HG03064 (cell line): ENCODE measurements around the gene KLHL3.
"Not testable (repeated sequence)": the region's sequence is repeated elsewhere in the genome, so short reads cannot be mapped to it uniquely, and the experiment has no call there.

Experiments
- ATAC-seq: cut with Tn5 transposase; IDR thresholded peaks from one replicate; pipeline ENCODE4 v1.9.1; 2021; ENCODE audit warnings: low read depth; ENCODE audit not compliant: unreplicated experiment

The KLHL3 gene, protein sequence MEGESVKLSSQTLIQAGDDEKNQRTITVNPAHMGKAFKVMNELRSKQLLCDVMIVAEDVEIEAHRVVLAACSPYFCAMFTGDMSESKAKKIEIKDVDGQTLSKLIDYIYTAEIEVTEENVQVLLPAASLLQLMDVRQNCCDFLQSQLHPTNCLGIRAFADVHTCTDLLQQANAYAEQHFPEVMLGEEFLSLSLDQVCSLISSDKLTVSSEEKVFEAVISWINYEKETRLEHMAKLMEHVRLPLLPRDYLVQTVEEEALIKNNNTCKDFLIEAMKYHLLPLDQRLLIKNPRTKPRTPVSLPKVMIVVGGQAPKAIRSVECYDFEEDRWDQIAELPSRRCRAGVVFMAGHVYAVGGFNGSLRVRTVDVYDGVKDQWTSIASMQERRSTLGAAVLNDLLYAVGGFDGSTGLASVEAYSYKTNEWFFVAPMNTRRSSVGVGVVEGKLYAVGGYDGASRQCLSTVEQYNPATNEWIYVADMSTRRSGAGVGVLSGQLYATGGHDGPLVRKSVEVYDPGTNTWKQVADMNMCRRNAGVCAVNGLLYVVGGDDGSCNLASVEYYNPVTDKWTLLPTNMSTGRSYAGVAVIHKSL

GRCh38 chr5:137735555-137736284, at the start of gene KLHL3:
Gene KLHL3, minus strand, starts transcription at chr5:137736089. Its CDS starts 443 bp downstream, at chr5:137735646.
- ATAC-seq = peak; percentile 54

DNA sequence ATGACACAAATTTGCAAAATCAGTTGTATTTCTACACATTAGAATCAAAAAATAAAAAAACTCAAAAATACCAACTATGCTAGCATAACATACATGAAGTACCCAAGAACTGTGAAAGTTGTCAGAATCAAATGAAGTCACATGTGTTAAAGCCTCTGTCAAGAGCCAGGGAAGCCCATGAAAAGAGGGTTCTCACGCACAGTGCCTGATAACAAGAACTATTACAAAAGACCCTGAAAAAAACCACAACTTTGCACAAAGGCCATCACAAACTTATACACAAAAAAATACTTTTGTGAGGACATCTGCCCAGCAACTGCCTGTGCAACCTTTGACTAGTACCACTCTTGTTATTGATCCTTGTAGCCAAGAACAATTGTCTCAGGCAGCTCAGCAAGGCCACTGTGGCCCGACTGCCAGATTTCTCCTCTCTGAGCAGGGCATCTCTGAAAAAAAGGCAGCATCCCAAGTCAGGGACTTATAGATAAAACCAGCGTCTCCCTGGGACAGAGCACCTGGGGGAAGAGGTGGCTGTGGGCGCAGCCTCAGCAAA, 47.2 kb upstream of the KLHL3 start:
- no peak for ATAC-seq

DNA sequence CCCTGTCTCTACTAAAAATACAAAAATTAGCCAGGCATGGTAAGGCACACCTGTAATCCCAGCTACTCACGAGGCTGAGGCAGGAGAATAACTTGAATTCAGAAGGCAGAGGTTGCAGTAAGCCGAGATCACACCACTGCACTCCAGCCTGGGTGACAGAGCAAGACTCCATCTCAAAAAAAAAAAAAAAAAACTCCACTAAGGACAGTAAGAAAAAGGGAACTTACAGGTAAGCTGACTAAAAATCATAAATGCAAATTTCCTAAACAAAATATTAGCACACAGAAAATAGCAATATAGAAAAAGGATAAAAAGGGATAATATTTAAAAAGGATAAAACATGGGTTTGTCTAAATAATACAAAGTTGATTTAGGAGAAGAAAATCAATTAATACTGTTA, 46.2 kb upstream of the KLHL3 start:
- ATAC-seq = no peak

- ATAC-seq = no peak
Observed at GRCh38 chr5:137778772-137779564, 43.1 kb upstream of the KLHL3 start.

DNA sequence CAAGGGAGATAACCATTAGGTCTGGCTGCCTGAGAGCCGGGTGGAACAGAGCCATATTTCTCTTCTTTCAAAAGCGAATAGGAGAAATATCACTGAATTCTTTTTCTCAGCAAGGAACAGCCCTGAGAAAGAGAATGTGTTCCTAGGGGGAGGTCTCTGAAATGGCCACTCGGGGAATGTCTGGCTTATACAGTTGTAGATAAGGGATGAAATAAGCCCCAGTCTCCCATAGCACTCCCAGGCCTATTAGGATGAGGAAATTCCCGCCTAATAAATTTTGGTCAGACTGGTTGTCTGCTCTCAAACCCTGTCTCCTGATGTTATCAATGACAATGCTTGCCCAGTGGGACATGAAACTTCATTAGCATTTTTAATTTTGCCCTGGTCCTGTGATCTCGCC, 32.0 kb upstream of the KLHL3 start:
- ATAC-seq = not testable (repeated sequence)

DNA sequence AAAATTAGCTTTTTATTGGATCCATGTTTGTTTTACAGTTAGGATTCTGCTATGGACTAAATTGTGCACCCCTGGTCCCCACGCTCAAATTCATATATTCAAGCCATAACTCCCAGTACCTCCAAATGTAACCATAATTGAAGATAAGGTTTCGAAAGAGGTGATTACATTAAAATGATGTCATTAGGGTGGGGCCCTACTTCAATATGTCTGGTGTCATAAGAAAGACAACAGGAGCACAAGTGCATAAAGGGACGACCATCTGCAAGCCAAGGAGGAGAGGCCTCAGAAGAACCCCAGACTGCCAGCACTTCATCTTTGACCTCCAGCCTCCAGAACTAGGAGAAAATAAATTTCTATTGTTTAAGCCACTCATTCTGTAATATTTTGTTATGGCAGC, 25.7 kb upstream of the KLHL3 start:
- no peak for ATAC-seq

GRCh38 chr5:137760719-137761516, 25.0 kb upstream of the KLHL3 start:
- ATAC-seq = no peak

- ATAC-seq = no peak
Observed at GRCh38 chr5:137760294-137760693, 24.4 kb upstream of the KLHL3 start.

- ATAC-seq = no peak
Observed at GRCh38 chr5:137758715-137759306, 22.9 kb upstream of the KLHL3 start.

DNA sequence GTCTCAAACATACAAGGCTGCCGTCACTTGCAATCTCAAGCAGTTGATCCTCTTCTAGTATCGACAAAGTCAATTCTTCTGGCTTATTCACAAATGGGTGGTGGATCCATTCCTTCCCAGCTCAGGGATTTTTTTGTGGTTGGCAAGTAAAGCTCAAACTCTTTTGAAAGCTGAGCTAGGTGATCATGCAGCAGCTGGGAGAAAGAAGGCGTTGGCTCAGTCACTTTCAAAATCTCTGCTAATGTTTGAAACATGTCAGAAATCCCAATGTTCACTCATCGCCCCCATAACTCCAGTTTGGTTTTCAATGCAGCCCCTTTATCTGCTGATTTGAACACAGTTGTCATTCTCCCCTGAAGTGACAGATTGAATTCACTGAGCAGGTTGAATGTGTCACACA, 22.2 kb upstream of the KLHL3 start:
- ATAC-seq = no peak

- ATAC-seq = no peak
Observed at GRCh38 chr5:137757634-137758033, 21.7 kb upstream of the KLHL3 start.

GRCh38 chr5:137754961-137755762, 19.3 kb upstream of the KLHL3 start:
- ATAC-seq = peak; percentile 19

DNA sequence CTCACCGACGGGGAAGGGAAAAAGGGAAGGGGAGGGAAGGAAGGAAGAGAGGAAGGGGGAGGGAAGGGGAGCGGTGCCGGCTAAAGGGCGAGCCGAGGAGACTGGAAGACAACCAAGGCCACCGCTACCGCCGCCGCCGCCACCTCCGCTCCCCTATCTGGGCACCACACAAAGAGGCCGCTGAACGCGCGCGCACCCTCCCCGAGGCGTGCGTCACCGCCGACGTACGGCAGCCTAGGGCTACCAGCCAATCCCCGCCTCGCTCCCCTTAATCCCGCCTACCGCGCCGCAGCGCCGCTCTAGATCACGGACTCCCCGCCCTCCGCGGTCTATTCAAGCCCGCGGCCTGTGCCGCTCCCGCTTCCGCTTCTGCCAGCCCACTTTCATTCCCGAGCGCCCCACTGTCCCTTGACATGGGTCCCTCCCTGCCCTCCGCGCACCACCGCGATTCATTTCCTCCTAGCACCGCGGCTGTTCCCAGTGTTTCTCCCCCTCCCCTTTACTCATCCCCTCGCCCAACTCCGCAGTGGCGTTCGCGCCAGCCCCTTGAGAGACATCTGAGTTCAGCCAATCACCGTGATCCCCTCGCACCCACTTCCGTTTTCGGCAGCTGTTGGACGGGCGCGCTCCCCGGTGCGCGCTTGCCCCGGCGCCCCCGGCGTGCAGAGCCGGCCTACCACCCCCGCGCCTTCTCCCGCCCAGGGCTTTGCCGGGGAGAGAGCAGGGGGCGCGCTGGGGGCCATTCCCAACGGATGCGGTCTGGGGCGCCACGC, 18.5 kb upstream of the KLHL3 start, which contains the start of gene HNRNPA0:
HNRNPA0 (minus strand) TSS at position 176 of the 773 bp plus-strand sequence. CDS start 297 bp downstream, outside the sequence.
- peak; percentile 83 for ATAC-seq

- ATAC-seq = peak; percentile 5
Observed at GRCh38 chr5:137753691-137754187, 17.9 kb upstream of the KLHL3 start.

DNA sequence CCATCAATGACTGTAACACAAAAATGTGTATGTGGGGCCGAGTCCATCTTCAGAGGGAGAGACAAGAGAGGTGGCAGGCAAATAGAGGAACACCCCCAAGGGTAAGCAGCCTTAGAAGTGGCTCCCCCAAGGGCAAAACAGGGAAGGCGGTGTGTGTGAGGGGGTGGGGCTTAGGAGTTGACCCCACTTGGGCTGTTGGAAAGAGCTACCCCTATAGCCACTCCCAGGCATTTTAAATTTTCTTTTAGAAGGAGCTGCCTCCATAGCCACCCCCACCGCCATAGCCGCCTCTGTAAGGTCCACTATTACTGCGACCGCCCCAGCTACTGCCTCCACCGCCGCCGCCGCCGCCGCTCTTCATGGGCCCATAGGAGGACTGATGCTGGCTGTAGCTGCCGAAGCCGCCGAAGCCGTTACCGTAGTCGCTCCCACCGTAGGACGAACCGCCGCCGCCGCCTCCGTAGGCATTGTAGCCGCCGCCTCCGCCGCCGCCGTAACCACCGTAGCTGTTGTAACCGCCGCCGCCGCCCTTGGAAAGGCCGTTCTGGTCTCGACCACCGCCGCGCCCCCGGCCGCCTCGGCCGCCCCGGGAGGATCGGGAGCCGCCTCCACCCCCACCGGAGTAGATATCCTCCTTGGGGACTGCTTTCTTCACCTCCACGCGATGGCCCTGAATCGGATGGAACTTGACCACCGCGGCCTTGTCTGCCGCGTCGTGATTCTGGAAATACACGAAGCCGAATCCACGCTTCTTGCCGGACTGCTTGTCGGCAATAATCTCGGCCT, 17.2 kb upstream of the KLHL3 start:
- ATAC-seq = no peak

- no peak for ATAC-seq
Observed at GRCh38 chr5:137751869-137752491, 16.1 kb upstream of the KLHL3 start.
